Nucleus accumbens (tissue), 56 donors: ENCODE data around the gene ZNF532.

Experiments used
- DNase-seq, 56 donors: peaks; one replicate each; lab custom pipeline; 2025; lab: John Stamatoyannopoulos, UW

Gene ZNF532

GRCh38 chr18:58866066-58866772, 1.5 kb downstream of the ZNF532 start:
- peak in 12 of 56 donors; percentile 11 to 61 (median 50) for DNase-seq

DNA sequence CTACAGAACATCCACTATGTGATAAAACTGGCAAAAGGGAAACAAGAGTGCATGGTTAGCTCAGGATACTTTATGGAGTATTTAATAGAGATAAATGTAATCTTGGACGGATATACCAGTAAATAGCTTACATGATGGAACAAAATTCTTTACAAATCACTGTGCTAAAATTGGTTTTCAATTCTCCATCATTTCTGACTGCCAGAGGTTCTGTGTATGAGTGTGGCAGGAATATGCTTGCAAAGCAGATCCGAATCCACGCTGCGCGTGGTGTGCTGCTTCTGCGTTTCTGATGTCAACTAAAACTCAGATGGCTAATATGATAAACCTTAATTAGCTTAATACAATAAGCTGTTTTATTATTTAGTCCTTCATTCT, 2.1 kb downstream of the ZNF532 start:
- DNase-seq, result peak in 9 of 56 donors; percentile 7 to 43 (median 17)

- peak in 22 of 56 donors; percentile 9 to 63 (median 30) for DNase-seq
Measured at GRCh38 chr18:58867281-58867961, 2.7 kb downstream of the ZNF532 start.

GRCh38 chr18:58868440-58868839, 3.8 kb downstream of the ZNF532 start:
- DNase-seq, result no peak

GRCh38 chr18:58870130-58870529, 5.5 kb downstream of the ZNF532 start:
- DNase-seq, result no peak

GRCh38 chr18:58870621-58871020, 5.9 kb downstream of the ZNF532 start:
- DNase-seq, result peak in 2 of 56 donors; percentile 13 to 15

DNA sequence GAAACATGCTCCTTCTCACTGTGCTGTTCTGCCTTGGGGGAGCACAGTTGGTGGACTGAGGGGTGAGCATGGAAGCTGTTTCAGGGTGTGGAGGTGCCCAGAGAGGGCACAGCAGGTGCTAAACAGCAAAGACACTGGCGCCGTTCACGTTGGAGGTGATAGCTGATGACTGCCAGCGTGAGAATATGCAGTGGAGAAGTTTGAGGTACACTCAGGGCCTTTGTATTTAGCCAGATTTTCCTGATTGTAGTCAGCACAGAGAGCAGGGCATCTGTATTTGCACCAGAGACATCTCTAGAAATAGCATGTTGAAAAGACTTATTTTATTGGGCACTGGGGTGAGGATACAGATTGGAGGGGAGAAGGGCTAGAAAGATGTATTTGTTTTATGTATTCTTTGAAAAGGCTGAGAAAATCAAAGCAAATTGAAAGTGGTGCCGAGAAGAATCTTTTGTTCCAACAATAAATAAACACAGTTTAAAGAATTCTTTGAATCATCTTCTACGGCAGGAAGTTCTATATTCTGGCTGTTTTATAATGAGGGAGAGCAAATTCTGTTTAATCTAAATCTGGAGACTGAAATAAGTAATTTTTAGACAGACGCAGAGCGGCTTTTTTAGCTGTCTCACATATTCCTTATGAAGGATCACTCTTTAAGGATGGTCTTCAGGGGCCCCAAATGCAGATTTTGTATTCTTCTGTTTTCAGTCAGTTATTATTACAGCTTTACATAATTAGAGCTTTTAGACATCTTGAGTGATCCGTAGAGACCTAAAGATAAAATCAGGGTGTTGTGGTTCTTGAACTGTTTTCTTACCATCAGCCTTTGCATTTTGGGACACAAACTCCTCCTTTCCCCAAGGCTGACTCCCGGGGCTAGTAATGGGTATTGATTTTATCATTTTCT, 7.1 kb downstream of the ZNF532 start:
- DNase-seq, result no peak

- DNase-seq, result no peak
Measured at GRCh38 chr18:58878640-58879039, 14.0 kb downstream of the ZNF532 start.

DNA sequence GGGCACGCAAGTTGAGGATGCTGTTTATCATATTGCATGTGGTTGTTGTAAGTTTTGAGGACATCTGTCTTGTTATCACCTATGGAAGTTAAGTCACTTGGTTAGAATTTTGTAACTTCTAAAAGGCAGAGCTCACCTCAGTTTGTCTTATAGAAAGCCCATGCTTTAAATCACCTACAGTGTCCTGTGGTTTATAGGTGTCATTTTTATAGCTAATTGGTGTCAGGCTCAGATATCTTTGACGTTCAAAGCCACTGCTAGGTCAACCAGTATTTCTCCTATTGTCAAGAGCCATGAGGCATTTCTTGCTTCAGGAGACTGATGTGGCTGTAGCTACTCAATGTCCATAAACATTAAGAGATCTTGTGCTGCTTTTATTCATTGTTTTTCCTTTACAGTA, 16.8 kb downstream of the ZNF532 start:
- no peak for DNase-seq

GRCh38 chr18:58882044-58882443, 17.4 kb downstream of the ZNF532 start:
- no peak for DNase-seq

DNA sequence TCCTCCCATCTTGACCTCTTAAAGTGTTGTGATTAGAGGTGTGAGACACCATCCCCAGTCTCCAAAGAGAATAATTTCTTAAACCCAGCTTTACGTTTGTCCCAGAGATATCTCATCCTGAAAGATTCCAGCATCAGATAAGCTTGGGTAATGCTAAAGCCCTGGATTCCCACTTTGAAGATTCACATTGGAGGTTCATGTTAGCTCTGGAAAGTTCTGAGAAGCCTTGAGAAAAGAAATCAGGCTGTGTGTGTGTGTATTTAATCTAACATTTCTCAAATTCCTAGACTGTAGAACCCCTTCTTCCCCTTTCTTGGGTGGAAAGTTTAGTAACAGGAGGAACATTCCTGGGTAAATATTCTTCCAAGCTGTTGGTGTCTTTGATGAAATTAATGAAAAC, 18.0 kb downstream of the ZNF532 start:
- no peak for DNase-seq

DNA sequence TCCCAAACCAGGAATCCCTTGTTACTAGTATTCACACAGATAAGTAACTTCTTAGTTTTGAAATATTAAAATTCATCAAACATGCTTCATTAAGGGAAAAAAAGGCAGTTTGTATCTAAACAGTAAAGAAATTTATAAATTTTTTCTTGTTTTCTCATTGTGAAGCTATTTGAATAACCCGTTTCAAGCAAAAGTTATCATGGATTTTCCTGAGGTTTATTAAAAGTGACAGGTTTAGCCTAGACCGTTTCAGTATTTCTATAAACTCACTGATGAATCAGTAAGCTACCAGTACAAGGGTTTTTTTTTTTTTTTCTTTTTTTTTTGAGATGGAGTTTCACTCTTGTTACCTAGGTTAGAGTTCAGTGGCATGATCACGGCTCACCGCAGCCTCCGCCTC, 20.0 kb downstream of the ZNF532 start:
- DNase-seq, result no peak

DNA sequence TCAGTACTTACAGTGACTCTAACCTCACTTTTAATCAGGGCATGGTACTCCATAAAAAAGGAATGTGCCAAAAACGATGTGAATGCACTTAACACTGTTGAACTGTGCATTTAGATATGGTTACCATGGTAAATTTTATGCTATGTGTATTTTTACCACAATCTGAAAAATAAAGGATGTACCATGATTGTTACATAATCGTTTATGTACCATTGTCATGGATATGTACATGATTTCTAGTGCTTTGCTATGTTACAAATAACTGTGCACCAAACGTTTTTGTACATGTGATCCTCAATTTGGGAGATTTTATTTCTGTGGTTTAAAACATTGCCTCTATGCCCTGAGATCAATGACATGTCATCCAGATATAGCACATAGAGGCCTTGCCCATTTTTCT, 21.8 kb downstream of the ZNF532 start:
- no peak for DNase-seq

- DNase-seq, result no peak
Measured at GRCh38 chr18:58886864-58887612, 22.4 kb downstream of the ZNF532 start.

- peak in 25 of 56 donors; percentile 11 to 52 (median 29) for DNase-seq
Measured at GRCh38 chr18:58887613-58887963, 22.9 kb downstream of the ZNF532 start.

DNA sequence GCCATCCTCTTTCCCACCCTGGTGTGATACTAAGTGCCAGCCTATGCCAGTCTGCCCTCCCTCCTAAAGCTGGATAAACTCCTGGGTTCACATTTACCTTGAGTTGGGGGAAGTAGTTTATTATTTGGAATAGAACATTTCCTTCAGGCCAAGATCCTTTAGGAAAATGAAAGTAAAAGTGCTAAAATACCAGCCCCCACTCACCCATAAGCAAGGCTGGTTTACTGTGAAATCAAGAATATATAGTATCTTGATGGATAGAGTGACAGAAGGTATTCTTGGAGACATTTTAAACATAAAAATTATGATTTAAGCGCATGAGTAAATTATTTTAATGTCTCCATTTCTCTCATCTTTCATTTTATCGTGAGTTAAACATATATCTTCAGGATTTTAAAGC, 27.1 kb downstream of the ZNF532 start:
- DNase-seq, result no peak

DNA sequence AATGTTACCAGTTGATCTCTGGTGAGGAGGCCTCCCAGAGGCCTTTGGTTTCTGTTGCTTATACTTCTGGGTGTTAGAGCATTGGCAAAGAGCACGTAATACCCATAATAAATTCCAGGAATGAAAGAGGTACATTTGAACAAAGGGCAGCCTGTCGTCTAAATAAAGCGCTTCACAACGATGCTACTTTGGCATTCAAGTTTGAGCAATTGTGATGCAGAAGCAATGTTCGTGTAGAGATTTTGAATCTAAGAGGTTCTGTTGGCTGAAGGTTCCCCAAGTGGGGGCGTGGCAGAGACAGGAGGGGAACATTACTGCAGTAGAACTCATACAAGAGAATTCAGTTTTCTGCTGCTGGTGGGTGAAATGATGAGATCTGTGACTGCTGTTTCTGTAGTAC, 27.8 kb downstream of the ZNF532 start:
- DNase-seq, result peak in 28 of 56 donors; percentile 10 to 72 (median 32)

DNA sequence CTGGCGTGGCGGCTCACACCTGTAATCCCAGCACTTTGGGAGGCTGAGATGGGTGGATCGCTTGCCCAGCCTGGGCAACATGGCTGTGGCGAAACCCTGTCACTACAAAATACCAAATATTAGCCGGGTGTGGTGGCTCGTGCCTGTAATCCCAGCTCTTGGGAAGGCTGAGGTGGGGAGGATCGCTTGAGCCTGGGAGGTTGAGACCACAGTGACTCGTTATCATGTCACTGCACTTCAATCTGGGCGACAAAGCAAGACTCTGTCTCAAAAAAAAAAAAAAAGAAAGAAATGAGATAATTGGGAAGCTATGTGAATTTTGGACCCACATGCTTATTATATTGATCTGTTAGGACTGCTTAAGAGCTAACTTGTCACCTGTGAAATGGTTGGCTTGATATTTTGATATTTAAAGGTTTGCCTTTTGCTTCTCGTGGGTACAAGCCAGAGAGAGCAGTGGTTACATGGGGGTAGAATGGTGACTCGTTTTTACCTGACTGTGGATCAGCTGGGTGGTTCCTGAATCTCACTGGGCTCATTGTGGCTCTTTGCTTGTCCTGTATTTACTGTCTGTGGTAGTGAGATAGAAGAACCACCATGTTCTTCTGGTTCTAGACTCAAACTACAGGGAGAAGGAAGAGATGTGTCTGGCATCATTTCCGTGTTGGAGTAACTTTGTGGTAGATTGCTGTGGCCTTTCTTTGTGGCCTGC, 28.9 kb downstream of the ZNF532 start:
- DNase-seq, result no peak

DNA sequence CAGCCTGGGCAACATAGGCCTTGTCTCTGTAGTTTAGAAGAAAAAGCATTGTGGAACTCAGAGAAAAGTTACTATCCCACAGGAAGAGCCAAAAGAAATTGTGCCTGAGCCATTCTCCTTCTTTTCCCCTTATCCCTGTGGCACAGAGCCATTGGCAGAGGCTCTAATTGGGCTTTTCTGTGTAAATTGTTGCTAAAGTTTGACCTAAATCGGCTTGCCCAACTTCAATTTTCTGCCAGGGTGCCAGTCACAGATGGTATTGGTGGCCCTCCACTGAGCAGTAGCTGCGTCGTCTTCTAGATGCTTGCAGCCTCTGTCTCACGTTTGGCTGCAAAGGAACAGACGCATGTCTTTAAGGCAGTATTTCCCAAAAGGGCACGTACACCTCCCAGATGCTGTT, 30.3 kb downstream of the ZNF532 start:
- peak in 30 of 56 donors; percentile 7 to 81 (median 37) for DNase-seq

DNA sequence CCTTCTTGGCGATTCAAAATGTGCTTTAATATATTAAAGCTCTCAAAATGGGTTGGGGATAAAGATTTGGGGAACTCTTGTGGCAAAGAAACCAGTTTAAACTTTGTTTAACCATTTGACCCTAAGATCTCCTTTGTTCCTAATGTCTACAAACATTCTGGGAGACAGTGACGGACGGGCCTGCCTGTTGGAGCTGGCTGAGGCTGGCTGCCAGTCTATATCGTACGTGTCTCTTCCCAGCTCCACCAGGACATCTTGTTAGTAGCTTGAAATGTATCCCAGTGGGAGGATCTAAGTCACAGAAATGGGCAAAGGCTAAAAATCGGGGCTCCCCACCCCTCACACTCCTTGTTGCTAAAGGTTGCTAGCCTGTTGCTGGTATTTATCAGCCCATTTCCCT, 30.7 kb downstream of the ZNF532 start:
- DNase-seq, result peak in 2 of 56 donors; percentile 7 to 21
